NCI-H2081 (cell line): ENCODE measurements around the gene AP2A2.

Source experiments
- DNase-seq, 2 experiments: peaks; one replicate each; lab custom pipeline; 2025; lab: John Stamatoyannopoulos, UW

AP2A2 gene

DNA sequence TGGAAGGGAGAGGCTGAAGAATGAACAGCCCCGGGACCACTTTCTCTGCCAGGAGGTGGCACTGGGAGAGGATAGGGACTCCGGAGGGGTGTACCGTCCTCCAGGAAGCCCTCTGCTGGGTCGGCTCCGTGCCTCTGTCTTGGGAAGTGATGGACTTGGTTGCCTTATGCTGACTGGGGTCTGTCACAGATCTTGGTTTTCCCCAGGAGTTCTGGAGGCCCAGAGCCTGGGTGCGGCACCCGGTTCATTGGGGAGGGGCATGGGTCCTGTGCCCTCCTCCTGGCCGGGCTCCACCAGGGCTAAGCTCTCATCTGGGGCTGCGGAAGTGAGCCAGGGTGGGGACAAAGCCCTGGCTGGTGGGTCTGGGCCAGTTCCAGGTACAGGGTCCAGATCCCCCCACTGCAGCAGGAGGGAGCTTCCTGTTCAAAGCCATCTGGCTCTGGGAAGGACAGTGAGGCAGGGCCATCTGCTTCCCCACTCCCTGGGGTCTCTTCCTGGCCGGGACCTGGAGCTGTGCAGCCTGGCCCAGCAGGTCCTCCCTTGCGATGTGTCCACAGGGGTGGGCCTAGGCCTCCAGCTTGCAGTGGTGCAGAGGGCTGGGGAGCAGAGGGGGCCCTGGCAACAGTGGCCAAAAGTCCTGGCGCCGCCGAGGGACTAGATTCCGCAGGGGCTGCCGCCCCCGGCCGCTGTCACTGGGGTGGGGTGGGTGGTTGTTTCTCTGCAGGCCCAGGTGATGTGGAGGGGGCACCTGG, 1.1 kb upstream of the AP2A2 start:
- no peak for DNase-seq

DNA sequence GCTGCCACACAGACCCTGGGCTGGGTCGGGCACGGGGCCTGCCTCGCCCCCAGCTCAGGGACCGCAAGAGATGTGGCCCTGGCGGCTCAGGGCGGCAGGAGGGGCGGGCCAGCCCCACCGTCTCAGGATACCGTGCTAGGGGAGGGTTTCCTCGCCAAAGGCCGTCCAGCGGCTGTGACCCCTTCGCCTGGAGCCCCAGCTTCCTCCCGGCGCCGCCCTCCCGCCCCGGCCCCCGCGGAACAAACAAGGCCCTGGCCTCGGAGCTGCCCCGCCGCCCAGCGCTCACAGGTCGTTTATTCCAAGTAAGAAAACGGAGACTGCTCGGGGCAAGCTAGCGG, 543 bp upstream of the AP2A2 start:
- DNase-seq = no peak

DNA sequence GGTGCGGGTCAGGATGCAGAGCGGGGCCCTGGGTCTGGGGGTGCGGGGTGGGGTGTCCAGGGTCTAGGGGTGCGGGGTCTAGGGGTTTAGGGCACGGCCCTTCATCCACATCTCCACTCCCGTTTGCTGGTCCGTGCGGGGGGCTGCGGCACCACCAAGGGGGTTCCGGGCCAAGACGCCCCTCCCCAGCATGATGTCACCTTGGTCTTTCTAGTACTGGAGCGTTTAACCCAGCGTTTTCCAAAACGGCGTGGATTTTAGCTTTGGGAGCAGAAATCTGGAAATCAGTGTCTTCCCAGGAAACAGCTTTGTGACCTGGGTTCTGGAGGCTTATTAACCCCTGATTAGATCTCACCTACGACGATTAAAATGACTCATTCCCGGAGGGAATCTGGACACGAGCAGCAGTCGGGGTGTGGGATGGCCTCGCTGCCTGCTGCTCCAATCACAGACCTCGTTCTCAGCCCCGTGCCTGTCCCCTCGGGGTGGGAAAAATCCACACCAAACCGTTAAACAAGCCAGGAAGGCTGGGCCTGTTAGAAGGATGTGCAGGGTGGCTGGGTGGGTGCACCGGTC, 759 bp downstream of the AP2A2 start:
- DNase-seq = peak in 1 of 2 experiments; percentile 36

DNA sequence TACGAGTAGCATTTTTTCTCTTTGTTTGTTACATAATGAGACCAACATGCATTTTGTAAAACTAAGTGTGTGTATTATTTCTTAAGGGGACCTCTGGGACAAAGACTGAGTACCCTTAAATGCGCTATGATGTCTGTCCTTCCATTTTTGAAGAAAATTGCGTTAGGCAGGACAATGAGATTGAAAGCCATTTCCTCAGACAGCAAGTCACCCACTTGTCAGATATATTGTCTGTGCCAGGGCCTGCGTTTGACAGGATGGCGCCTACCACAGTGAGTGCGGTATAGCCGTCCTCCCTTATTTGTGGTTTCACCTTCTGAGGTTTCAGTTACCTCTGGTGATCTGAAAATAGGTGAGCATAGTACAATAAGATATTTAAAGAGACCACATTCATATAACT, 2.2 kb downstream of the AP2A2 start:
- no peak for DNase-seq

DNA sequence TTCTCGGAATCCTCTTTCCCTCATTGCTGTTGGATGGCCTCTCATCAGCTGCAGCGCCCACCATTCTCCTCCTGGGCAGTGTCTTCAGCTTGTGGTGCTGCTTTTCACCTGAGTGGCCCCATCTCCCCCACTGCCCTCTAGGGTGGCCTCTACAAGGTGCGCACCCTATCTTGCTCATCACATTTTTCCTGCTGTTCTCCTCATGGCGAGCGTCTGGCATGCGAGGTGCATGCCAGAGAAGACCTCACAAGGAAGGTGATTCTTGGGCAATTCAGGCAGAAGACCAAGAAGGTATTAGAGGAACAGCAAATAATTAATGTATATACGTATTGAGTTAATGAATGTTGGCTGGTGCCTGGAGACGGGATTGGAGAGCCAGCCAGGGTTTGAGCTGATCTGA, 3.1 kb downstream of the AP2A2 start:
- no peak for DNase-seq

DNA sequence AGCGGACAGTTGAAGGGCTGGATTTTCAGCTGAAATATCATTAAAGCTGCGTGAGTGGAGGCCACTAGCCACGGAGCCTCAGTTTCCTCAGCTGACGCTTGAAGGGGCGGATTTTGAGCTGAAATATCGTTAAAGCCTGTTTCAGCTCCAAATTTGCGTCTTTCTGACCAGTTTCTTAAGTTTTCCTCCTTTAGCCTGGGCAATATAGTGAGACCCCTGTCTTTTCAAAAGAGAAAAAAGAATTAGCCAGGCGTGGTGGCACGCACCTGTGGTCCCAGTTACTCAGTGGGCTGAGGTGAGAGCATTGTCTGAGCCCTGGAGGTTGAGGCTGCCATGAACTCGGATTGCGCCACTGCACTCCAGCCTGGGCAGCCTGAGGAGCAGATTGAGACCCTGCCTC, 3.7 kb downstream of the AP2A2 start:
- no peak for DNase-seq

DNA sequence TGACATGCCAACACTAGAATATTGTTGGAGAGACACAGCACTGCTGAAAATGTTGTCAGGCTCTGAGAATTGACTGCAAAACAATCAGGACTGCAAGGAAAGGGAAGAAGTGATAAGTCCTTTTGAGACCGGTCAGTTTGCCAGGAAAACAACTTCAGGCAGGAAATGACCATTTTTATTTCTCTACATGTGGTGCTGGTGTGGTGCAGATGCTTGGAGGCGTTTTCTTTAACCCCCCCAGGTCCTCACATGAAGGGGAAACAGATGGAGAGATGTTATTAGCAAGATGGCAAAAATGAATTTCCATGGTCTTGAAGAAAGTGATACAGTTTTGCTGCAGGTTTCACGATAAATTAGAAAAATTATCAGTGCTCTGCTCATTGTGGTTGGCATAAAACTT, 5.7 kb downstream of the AP2A2 start:
- DNase-seq = no peak

DNA sequence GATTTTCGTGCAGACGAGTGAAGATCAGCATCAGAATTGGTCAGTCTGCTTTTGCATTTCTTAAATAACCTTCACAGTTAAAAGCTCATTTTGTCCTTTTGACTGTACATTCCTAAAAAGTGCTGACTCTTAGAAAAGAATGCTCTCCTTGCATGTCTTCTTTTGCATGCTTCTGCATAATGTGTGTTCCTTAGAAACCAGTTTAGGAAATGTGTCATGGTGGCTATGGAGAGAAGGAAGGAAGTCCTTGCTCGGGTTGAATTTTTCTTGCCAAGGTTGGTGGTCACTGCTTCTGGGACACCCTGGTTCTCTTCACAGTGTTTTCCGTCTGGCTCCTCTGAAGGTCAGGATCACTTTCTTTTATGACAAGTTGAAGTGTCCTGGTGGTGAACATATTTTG, 6.8 kb downstream of the AP2A2 start:
- DNase-seq = no peak

DNA sequence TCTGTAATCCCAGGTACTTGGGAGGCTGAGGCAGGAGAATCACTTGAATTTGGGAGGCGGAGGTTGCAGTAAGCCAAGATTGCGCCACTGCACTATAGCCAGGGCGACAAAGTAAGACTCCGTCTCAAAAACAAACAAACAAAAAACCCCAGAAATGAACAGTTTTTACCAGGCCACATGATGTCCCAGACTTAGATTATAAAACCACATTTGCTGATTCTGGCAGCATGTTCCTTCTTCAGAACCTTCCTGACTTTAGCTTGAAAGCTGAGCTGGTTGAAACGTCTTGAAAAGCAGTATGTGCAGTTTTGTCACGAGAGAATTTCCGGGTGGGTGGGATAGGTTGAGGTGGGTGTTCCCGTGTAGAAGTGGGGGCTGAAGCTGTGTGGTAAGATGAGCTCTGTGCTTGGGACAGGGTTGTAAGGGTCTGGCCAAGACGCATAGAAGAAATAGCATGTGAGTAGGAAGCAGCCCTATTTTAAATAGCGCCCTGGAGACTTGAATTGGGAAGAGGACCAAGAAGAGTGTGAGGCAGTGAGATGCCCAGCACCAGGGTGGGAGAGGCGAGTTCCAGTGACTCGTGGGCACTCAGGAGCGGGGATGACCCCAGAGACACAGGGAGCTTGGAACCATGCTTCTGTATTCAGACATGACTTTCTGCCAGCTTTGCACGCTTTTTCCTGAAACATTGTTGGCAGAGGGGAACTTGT, 7.6 kb downstream of the AP2A2 start:
- no peak for DNase-seq

DNA sequence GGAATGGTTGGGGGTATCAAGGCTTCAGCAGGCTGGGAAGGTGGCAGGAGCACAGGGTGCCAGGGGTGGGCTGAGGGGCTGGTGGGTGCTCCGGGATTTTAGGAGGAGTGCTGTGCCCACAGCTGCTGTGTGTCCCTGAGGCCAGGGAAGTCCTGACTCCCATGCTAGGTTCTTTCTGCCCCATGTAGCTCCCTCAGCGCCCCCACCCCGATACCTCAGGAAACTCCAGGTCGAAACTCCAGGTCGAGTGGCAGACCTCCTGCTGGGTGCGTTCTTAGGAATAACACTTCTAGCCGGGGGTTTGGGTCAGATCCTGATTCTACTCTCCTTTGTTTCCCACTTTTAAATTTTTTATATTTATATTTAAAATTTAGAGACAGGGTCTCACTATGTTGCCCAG, 8.3 kb downstream of the AP2A2 start:
- DNase-seq = no peak

DNA sequence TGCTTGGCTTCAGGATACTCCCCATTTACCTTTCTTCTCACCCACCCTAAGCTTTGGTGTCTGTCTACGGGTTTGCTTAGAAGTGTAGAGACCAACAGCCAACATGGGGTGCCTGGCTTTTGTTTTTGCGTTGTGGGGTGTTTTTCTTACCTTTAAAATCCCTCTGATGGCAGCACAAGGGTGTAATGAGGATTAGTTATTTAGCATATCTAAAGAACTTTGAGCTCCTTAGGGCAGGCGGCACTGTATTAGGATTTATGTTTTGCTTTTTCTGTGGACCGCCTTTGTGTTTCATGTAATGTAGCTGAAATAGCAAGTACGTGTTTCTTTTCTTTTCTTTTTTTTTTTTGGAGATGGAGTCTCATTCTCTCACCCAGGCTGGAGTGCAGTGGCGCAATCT, 8.9 kb downstream of the AP2A2 start:
- DNase-seq = no peak

DNA sequence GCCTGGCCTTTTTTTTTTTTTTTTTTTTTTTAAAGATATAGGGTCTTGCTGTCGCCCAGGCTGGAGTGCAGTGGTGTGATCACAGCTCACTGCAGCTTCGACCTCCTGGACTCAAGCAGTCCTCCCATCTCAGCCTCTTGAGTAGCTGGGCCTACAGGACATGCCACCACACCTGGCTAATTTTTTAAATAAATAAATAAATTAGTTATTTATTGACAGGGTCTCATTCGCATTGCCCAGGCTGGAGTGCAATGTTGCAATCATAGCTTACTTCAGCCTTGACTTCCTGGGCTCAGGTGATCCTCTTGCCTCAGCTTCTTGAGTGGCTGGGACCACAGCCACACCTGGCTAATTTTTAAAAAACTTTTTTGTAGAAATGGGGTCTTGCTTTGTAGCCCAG, 10.5 kb downstream of the AP2A2 start:
- DNase-seq = no peak

DNA sequence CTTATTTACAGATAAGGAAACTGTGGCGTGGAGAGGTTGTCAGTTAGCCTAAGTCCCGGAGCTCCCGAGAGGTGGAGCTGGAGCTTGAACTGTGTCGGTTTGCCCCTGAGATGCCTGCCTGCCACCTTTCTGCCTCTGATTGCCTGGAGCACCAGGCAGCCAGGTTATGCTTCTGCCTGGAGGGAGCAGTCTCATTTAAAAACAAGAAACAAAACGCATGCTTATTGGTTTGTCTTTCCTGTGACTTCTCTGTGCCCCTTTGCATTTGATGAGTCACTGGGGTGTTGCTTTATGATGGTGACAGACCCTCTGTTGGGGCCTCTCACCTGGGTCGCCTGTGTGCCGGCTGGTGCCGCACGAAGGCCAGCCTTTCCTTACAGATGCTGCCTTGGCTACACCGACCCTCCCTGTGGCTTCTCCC, 12.2 kb downstream of the AP2A2 start:
- no peak for DNase-seq

DNA sequence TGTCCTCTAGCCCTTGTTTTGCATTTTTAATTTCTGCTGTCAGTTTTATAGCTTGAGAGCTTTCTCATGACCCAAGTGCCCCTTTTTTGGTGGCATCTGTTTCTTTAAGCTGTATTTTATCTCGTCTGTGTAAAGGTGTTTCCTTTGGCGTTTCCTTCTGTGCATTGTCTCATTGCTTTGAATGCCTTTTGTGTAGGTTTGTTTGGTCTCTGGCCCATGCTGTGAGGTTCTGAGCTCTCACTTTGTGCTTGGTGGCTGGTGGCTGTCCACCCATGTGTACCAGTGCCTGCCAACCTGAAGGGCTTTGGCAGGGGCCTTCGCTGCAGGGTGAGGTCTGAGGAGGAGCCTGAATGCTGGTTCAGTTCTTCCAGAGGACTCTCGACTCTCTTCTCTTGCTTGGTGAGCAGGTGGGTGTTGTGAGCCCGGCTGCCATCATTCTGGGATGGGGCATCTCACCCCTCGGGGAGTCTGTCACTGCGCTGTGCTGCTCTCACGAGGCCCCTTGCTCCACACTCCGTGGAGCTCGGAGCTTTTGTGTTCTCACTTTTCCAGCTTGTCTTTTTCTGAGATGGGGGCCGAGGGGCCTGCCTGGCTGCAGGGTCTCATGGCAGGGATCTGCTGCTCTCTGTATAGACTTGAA, 14.9 kb downstream of the AP2A2 start:
- peak; percentile 23 to 28 for DNase-seq

DNA sequence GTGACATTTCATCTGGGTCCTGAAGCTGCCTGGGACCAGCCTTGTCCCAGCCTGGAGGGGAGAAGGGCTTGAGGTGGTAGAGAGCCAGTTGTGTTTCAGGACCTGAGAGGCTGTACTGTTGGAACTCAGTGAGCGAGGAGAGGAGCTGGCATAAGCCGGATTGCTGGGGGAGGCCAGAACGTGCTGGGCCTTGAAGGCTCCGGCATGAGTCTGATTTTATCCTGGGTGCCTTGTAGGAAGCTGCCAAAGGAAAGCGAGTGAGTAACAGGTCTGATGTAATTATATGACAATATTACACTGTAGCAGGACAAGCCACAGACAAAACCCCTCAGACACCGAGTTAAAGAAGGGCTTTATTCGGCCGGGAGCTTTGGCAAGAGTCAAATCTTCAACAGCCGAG, 17.2 kb downstream of the AP2A2 start:
- no peak for DNase-seq

DNA sequence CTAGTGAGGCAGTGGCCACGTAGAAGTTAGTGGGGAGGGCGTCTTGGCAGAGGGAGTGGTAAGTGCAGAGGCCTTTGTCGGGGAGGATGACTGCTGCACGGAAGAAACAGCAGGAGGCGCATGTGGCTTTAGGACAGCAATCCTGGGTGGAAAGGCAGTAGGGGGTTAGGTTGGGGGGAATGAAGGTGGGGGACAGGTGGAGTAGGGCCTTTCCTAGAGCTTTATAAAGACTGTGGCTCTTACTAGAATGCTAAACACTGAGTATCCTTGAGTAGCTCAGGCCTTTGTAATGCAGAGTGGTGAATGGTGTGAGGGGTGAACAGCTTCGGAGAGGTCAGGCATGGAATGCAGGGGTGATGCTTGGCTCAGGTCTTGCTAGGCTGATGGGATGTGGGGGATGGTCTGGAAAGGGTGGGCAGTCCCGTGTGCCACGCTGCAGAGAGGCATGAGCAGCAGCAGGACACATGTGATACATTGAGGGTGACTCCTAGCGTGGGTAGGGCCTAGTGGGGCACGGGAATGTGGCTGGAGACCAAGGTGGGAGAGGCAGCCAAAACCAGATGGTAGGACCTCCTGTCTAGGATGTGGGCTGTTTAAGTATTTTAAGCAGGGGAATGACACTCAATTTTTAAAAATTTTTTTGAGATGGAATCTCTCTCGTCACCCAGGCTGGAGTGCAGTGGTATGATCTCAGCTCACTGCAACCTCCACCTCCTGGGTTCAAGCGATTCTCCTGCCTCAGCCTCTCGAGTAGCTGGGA, 19.2 kb downstream of the AP2A2 start:
- DNase-seq = no peak

DNA sequence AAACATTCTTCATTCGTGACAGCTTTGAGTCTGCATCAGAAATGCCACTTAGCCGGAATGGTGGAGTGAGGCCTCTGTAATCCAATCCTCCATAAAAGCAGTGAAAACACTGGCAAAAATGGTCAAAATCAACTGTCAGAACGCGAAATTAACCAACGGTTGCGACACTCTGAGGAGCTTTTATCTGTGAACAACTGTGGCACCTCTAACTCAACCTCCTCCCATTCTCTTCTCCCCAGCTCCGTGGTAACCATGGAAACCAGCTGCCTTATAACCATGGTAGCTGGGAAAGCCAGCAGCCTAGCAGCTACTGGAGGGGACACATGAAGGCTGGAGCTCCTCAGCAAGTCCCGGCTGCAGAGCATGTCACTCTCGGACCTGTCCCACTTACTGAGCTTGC, 20.3 kb downstream of the AP2A2 start:
- no peak for DNase-seq

DNA sequence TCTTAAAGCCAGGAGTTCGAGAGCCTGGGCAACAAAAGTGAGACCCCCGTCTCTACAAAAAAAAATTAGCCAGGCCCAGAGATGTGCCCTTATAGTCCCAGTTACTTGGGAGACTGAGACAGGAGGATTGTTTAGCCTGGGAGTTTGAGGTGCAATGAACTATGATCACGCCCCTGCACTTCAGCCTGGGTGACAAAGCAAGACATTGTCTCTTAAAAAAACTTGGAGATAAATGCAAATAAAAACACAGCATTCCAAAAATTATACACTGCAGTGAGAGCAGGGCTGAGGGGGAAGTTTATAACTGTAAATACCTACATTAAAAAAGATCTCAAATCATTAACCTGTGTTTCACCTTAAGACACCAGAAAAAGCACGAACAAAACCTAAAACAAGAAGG, 22.1 kb downstream of the AP2A2 start:
- DNase-seq = no peak

DNA sequence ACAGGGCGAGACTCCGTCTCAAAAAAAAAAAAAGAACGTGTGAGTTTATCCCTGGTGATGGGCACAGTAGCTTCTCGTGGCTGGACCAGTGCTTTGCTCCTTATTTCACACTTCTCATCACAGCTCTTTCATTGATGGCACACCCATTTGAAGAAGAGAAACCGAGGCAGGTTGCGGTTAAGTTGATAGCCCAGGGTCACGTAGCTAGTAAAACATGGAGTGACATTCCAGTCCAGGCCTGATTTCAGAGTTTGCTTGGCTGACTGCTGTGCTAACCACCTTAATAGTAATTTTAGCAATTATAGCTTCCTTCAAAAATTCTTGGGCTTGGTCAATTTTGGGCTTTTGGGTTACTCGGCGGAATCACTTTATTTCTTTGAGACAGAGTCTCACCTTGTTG, 25.8 kb downstream of the AP2A2 start:
- no peak for DNase-seq

DNA sequence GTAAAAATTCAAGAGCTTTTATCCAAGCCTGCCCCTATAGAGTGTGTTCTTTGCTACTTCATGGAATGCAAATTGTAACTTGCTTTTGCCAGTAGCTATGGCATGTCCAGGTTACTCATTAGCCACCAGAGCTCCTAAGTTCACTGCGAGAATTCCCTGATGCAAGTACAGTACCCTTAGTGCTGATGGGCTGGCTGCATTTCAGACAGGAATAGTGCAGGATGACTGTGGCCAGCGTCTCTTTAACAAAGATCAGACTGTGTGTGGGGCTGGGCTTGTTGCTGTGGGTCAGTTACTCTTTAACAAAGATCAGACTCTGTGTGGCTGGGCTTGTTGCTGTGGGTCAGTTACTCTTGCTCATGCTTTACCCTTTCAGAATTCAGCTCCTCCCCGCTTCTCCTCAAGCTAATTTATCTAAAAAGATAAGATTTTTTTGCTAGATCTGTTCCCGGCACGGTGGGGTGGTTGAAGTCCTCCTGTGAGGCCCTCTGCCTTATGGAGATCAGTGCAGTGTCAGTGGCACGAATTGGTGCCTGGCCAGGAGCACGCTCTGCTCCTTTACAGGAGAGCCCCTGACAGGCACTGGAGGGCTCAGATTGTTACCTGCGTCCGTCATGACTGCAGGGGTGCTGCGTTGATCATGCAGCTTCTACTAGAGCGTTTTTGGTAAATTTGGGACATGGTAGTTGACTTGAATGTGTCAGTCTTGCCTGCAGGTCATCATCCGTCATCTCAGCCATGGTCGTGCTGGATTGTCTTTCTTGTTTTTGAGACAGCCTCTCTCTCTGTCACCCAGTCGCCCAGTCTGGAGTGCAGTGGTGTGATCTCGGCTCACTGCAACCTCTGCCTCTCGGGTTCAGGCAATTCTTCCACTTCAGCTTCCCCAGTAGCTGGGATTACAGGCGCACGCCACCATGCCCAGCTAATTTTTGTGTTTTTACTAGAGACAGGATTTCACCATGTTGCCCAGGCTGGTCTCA, 27.0 kb downstream of the AP2A2 start:
- DNase-seq = no peak

DNA sequence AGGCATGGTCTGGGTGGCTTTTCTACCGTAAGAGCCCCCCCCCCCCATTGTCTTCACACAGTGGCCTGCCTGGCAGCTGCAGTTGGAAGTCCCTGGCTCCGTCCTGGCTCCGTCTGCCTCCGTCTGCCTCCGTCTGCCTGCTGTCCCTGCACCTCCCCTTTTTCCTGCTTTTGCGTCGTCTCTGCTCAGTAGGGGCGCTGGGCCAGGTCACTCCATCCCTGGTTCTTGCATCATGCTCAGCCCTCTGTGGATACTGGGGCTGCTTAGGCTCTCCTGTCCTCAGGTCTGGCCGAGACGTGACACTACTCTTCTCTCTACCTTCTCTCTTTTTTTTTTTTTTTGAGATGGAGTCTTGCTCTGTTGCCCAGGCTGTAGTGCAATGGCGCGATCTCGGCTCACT, 27.8 kb downstream of the AP2A2 start:
- DNase-seq = no peak
